A172 (cell line): Measurements from ENCODE around the gene KAZN. TPM values are rescaled to one million over a fixed set of nuclear protein-coding genes. Genes with fewer than 3 reads are reported as not detected.

ENCODE experiments used
- DNase-seq: peaks from one replicate; pipeline ENCODE4 v3.0.0-alpha.2; 2015; ENCODE audit warnings: low spot score
- total RNA-seq: library from RNA; depleted of rRNA; stranded (reverse); fragments of >200 nt; shearing (Covaris generic); gene quantifications from 2 replicates; pipeline ENCODE4 v1.2.3, GENCODE V29; 2014

The KAZN gene
- total RNA-seq, 1 experiment from 2014 or later: 1.7 TPM

DNA sequence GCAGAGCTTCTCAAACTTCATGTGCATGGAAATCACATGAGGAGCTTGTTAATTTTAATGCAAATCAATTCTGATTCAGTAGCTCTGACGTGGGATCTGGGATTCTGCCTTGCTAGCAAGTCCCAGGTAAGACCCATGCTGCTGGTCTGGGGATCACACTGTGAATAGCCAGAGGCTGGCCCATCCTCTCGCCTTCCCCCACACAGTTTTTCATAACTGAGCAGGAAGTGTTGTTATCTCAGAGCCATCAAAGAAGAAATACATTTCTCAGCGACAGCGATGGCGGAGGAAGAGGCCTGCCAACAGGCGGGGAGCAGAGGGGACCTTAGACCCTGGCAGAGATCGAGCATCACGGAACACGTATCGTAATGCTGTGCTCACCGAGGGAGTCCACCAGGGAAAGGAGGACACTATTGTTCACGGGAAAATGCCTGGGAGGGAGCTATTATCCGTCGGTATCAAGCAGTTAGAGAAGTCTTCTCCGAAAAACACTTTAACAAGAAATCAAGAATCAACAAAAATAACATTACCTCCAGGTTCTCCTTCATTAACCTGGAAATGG, 286.2 kb downstream of the KAZN start:
- no peak for DNase-seq

DNA sequence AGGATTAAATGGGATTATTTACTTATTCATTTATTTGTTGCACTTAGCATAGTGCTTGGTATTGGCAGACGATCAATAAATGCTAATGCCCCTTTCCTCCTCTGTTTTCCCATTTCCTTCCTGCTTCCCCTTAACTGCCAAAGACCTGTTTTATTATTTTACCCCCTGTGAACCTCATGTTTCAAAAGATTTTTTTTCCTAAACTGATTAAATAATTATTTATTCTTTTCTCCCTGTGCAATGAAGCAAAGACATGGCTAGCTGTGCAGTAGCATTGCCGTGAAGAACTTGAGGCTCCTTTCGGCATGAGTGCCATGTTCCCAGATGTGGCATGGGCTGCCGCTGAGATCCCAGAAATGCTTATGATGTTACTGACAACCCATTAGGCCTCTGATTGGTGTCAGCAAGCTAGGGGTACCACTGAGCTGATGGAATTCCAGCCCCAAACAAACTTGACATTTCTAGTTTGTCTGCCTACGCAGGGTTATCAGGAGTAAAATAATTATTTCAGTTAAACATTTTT, 288.6 kb downstream of the KAZN start:
- no peak for DNase-seq

DNA sequence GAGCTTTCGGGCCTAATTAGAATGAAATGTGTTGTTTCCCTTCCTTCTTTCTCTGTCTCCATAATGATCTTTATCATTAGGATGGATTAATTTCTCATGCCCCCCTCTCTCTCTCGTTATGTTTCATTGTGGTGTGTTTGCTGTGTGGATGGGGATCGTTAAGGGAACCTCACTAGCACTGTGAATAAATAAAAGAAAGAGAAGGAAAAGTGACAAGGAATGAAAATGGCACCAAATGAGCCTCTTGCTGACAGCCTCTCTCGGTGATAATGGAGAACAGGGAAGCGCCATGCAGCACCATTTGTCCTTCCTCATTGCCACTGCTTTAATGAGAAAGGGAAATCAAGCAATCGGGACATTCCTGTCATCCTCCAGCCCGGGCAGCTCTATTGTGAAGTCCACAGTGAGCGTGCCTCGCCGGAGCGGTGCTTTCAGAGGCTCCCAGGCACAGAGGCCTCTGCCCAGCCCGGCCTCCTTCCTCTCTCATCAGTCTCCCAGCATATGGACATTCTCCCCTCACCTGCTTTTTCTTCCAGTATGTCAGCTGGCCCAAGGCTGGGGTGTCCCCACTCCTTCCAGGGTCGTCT, 289.4 kb downstream of the KAZN start:
- no peak for DNase-seq

DNA sequence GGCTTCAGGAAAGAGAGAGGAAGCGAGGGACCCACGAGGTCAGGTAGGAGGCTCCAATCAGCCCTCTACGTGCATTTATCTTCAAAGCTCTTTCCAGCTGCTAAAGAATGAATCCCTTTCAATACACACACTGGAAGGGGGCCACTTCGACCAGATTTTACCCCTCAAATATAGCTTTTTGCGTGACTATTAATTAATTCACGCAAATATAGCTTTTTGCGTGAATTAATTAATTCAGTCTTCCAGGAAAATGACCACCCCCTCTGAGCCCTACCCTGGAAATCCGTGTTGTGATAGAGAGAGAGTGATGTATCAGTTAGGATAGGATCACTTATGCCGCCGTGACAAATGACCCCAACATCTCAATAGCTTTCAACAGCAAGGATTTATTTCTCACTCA, 289.9 kb downstream of the KAZN start:
- DNase-seq: no peak

DNA sequence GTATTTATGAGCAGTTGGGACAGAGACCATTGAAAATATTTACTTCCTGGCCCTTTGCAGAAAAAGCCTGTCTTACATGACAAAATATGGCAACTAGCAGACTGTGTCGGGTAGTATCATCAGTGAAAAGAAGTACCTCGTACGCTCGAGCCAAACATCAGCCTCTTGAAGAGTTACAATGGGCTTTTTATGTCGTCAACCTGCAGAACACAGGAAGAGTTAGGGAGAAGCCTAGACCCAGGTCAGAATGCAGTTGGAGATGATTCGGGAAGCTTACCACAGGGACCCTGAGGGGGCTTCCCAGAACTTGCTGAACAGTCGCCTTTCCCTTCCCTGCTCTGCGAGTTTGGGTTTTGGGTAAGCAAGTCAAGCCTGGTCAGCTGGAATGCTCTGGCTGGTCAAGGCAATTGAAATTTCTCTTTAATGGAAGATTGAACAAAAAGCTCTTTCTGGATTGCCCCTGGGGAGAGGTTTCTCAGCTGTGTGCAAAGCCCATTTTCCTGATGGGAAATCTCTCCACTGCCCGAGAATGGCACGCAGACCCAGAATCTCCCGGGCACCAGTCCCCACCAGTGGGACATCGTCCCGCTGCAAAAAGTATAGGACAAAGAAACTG, 291.4 kb downstream of the KAZN start:
- no peak for DNase-seq

DNA sequence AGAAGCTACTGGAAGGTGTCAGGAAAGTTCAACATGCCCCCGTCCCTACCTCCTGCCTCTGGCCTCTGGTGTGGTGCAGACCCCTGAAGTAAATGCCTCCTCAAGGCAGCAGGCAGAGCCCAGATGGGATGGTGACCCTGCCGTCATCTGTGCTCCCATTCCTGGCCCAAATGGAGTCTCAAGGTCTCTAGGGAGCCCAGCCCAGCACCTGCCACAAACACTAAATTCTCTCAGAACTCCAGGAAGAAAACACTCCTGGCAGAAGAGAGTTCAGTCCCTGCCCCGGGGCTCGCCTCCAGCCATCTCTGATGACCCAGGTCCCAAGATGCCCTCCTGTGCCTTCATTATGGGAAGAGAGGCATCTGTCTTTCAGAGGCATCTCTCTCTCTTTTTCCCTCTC, 293.5 kb downstream of the KAZN start:
- no peak for DNase-seq

DNA sequence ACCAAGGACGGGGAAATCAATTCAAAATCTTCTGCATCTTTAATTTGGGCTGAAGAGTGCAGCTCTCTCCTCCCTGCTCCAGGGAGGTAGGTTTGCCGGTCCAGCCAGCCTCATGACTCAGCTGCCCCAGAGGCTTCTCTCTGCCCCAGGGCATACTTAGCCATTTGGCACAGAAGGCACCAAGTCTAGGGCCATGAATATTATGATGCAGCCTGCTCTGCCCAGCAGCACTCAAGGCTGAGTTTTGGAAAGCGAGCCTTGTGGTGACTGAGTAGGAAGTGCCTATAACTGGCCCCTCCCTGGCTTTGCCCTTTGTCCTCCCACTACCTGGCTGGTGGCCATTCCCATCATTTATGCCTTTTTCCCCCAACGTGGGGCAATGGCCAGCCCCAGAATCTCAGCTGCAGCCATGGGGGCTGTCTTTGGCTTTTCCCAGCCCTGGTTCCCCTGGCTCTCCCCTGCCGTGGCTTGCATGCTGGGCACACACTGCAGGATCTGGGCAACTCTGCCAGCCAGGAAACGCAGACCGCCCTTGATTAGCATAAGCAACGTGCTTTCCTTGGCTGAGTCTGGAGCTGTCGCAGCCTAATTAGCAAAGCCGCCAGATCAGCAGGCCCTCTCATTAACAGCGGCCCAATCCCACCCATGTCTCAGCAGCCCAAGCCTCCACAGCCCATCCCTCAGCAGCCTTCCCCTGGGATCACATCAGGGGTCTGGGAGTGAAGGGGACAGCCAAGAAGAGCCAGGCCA, 296.5 kb downstream of the KAZN start:
- peak; percentile 26 for DNase-seq

DNA sequence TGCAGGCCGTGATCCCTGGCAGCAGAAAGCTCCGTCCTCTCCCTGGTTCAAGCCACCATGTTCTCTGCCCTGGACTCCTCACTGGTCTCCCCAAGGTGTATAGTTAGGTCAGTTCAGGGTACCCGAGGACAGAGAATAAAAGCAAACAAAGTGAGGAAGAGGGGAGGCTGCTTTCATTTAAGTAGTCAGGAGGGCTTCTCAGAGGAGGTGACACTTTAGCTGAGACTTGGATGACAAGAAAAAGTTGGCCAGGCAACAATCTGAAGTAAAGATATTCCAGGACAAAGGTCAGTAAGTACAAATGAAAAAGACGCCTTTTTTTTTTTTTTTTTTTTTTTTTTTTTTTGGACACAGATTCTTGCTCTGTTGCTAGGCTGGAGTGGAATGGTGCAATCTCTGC, 297.2 kb downstream of the KAZN start:
- no peak for DNase-seq

DNA sequence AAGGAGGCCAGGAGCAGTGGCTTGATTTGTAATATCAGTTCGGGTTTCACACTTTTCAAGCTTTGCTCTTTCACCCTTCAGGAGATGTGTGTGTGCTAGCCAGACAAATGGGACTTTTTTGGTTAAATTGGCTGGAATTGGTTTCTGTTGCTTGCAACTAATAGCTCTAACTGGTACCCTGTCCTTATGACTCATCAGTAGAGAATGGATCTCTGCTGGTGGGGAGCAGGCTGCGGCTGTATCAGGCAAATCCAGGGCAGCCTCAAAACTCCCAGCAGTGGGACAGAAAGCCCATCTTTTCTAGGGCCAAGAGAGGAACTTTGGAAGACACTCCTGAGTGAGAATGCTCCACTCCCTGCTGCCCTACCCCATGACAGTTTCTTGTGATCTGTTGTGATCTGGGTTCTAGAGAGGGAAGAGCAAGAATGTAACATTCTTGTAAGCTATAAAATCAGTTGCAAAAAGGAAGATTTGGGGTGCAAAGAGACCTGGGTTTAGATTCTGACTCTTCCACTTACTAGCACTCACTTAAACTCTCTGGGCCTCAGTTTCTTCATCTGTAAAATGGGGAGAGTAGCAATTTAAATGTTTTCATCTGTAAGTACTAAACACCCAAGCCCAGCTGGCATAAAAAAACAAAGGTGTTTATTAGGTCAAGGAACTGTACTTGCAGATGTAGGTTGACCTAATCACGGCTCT, 298.0 kb downstream of the KAZN start:
- peak; percentile 21 for DNase-seq

DNA sequence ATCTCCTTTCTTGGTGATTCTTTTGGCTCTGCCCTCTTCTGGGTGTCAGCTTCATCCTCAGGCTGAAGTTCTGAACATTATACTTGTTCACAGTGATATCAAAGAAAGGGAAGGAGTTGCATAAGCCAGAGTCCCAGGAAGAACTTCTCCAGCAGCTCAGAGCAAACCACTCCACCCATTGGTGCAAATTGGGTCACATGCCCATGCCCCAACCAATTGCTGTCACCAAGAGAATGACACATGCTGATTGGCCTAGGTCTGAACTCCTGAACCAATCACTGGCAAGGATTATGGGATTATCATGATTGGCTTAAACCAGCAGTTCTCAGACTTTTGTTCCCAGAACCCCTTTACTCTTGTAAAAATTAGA, 298.6 kb downstream of the KAZN start:
- DNase-seq: no peak

DNA sequence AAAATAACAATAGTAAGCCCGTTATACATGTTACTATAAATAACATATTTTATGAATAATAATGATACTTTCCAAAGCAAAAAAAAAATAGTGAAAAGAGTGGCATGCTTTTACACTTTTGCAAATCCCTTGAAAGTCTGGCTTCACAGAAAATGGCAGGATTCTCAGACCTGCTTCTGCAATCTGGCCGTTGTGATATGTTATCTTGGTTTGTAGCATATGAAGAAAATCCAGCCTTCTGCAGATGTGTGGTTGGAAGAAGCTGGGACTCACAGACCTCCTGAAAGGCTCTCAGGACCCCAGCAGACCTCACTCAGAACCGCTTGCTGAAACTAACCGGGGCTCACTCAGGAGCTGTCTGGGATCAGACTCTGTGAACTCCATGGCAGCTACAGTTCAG, 299.1 kb downstream of the KAZN start:
- DNase-seq: no peak

DNA sequence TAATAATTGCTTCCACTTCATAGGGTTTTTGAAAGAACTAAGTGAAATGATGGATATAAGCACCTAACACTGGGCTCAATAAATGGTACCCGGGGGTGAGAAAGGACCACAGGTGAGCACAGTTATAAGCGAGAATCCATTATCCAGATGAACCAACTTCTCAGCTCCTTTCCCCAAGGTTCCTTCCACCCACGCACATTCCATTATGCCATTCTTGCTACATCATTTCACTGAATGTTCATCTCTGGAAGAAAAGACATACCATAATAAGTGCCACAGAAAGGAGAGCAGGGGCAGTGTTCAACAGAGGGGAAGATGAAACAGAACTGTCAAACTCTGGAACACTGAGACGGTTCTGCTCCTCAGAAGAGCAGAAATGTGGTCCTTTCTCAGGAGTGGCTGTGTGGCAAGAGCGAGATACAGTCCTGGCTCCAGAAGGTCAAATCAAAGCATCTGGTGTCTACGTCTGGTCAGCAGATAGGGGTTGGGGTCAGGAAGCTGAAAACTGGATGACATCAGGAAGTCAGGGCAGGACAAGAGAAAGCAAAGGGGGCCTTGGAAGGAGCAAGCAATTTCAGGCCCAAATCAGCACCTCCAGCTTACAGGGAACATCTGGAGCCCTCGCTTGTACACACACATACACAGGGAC, 299.6 kb downstream of the KAZN start:
- DNase-seq: no peak

DNA sequence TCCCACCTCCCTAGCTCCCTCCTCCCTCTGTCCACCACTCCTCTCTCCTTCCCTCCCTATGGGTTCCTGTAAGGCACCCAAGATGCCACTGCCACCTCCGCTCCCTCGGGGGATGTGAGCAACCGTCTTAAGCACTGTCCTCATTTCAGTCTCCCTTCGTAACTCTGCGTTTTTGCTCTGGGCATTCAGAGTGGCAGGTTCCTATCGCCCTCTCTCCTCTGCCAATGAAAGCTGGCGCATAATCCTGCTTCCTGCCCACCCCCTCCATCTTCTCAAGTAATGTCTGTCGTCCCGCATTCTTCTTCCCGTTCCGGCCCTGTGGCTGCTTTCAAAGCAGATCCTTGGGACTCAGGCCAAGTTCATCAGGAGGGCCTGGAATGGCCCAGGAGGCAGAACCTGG, 301.2 kb downstream of the KAZN start:
- no peak for DNase-seq

DNA sequence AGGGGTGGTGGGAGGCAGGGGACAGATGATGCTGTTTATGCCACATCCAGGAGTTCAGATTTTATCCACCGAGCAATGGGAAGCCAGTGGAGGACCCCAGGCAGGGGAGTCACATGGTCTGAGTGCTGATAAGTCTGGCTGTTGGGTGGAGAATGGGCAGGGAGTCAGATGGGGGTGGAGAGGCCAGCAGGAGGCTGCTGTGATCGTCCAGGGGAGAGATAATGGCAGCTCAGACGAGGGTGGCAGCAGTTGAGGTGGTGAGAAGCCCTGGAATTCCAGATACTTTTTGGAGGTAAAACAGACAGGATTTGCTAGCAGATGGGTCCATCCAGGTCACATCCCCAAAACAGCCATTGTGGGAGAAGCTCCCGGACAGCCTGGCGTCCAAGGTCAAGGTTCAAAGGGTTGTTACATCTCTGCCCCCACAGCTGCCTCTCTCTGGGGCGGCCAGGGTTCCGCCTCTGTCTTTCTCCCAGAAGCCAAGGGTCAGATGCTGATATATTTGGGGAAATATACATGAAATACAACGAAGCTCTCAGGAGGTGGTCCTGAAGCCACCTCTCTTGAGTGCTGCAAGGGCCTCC, 303.0 kb downstream of the KAZN start:
- DNase-seq: no peak

DNA sequence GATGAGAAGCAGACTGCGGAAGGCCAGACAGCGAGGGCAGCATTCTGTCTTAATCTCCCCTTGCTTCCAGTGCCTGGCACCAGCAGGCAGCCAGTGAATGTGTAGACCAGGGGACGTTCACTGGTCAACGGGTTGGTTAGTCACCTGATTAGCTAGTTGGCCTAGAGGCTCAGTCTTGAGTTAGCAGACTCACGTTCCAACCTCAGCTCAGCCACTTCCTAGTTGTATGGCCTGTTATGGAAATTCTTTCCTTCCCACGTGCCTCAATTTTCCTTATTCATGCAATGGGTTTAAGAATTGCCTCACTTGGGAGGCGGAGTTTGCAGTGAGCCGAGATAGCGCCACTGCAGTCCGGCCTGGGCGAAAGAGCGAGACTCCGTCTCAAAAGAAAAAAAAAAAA, 305.4 kb downstream of the KAZN start:
- no peak for DNase-seq

DNA sequence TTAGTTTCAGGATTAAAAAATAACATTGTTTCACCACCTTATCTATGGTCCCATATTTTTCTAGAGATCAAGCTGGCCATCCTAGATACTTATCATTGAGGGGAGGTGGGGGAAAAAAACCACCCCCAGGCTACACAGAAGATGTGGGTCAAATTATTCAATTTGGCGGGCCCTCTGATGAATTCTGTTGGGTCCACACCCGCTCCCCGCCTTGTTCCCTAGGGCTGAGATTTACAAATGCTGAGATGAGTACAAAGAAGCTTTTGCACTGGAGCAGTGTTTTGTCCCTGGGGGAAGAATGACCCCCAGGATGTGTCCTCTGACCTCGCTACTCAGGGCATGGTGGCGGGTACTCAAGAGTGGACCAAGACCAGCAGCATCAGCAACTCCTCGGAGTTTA, 308.2 kb downstream of the KAZN start:
- DNase-seq: no peak

DNA sequence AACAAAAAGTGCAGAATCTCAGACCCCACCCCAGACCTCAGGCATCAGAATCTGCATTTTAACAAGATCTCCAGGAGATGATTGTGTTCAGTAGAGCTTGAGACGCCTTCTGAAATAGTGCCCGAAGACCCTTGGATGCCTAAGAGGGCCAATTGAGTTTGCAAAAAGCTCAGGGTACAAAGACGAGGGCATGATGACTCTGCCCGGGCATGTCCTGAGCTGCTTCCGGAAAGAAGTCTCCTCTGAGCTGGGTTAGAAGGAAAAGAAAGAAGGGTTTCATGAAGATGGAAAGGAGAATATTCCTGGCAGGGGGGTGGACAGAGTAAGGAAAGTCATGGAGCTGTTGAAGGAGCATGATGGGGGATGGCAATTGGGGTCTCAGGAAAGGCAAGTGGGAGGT, 308.9 kb downstream of the KAZN start:
- DNase-seq: no peak

DNA sequence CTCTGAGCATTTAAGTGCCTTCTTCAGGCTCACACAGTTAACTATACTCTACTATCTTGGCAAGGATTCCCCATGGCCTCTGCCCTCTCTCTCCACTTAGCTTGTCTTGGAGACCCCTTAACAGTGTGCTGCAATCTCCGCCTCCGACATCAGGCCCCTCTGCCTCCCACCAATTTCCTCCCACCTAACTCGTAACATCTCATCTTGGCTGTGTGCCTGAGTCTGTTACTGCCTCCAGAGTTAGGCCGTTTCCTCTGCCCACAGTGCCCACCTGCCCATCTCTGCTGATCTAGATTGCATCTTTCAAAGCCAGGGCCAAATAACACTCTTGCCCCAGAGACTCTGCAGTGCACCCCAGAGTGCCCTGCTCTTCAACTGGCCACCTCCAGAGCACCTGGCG, 310.8 kb downstream of the KAZN start:
- DNase-seq: no peak

DNA sequence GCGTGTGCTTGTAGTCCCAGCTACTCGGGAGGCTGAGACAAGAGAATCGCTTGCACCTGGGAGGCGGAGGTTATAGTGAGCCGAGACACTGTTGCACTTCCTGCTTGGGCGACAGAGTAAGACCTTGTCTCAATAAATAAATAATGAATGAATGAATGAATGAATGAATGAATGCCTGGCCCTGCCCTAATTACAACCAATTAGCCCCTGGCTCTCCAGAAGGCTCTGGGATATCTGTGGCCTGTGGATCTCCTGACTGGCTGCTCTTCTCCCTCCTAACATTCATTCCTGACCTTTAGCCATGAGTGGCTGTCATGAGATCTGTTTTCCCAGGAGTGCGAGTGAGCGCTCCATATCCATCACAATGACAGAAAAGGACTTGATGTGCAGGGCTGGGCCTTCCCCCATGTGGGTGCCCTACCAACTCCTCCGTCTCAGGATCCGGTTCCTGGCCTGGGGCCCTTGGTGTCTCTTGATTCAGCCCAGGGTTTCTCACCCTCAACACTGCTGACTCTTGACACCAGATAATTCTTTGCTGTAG, 311.5 kb downstream of the KAZN start:
- DNase-seq: no peak

DNA sequence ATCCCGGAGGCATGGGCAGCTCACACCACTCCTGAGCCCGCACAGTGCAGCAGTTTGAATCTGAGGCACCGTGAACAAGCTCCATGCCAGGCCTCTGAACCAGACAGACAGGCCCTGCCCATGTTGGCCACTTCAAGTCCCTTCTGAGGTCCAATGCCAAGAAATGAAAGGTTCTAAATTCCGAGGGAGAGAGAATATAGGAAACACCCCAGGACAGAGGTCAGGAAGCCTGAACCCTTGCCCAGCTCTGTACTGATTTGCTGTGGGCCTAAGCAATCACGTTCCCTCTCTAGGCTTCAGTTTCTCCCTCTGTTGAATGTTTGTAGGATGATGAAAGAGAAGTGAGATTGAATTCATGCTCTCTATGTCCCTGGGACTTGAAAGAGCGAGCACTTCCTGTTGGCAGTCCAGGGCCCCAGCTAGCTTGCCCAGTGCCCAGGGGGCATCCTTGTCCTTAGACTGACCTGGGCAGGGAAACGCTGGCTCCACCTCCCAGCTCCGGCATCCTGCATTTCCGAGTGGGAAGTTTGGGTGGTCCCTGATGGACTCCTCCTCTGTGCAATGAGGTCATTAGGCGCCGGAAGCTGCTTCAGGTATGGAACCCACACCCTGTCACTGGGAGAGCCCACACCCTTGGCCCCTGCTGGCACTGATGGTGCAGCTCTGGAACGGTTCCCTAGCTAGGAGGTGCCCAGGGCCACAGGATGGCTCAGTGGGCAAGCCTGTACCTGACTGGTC, 312.7 kb downstream of the KAZN start:
- no peak for DNase-seq
